Stimulated activated CD8-positive, alpha-beta memory T cell treated with anti-CD3 and anti-CD28 coated beads, Interleukin-12 subunit alpha, Interleukin-12 subunit beta, amount 100 ng/mL, for 24 hours (primary cell): Measurements from ENCODE around the gene EXOSC2.

Experiments
- DNase-seq: peaks from one replicate; pipeline ENCODE4 v3.0.0-alpha.2; 2020; ENCODE audit errors: extremely low read depth

EXOSC2 gene

GRCh38 chr9:130693426-130694191 lies at the start of gene EXOSC2:
EXOSC2 (plus strand) TSS chr9:130693780; CDS start chr9:130693792, 12 bp downstream.
- DNase-seq, result peak; percentile 97

DNA sequence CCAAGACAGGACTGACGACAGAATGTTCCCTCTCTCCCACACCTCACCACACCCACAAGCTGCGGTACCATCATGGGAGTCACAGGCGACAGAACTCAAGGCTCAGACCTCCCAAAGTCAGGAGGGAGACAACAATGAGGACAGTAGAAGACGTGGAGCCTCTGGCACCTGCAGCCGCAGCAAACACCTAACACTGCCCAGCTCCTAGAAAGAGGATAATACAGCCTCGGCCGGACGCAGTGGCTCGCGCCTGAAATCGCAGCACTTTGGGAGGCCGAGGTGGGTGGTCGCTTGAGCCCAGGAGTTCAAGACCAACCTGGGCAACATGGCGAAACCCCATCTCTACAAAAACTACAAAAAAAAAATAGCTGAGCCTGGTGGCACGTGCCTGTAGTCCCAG lies 42.4 kb upstream of the EXOSC2 start:
- DNase-seq, result no peak

GRCh38 chr9:130651752-130652151 lies 41.8 kb upstream of the EXOSC2 start:
- no peak for DNase-seq

DNA sequence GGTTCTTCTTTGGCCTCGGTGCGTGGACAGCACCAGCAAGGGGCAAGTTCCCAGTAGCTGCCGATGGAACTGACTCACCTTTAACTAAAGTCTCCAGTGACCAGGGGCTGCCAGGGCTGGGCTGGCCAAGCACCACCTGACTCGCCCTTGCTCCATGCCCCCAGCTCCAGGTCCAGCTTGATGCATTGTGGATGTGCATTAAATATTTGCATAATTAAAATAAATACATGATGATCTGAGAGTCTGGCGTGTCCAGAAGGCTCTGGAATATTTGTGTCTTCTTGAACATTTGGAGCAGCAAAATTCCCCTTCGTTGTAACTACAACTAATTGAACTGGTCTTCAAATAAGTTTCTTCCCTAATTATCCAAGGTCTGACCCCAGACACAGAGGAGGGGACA lies 38.7 kb upstream of the EXOSC2 start:
- no peak for DNase-seq

- DNase-seq, result no peak
These were observed 34.5 kb upstream of the EXOSC2 start for GRCh38 chr9:130658893-130659698.

DNA sequence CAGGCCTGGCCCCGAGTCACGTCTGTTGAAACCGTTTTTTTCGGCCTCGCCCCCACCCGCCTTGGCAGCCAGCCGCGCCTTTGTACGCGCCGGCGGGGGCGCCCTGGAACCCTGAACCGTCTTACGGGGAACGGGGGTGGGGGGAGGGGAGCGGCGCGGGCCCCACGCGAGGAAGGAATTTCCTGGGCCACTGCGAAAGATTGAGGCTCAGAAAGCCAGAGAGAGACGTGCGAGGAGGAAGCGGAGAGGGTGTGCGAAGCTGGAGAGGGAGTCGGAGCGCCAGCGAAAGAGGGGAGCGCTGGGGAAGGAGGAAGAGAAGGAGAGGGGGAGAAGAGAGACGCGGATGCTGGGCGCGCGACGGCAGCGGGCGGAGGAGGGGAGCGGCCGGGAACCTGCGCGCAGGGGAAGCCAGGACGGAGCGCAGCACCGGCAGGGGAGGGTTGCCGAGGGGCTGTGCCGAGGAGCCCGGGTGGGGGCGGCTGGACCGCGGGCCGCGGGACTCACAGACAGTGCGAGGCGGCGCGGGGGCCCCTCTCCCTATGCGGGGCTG lies 33.8 kb upstream of the EXOSC2 start:
- DNase-seq, result no peak

GRCh38 chr9:130660326-130660682 lies 33.3 kb upstream of the EXOSC2 start:
- DNase-seq, result no peak

DNA sequence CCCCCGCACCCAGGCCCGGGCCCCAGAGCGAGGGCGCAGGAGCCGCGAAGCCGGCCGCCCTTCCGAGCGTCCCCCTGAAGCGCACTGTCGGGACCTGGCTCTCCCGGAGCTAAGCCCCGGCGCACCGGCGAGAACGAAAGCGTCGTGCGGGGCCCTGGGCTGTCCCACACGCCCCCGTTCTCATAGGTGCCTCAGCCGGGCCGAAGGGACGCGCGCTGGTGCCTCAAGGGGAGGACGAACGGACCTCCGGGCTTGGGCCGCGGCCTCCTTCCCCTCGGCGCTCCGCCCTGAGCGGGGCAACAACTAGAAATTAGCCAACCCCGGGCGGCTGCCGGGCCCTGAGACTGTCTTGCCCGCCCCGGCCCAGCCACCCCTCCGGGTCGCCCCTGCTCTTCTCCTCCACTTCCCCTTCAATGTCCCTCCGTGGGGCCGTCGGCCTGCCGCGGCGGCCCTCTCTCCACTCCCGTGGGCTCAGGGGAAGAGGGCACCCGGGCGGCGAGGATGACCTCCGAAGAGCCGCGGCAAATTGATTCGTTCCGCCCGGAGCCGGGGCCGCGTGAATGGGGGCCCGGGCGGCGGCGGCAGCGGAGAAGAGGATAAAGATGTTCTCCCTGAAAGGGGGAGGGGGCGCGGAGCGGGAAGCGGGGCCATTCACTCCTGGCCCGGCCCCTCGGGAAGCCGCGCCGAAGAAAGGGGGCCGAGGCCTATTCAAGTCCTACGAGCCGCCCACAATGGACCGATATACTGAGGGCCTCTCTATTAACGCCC lies 32.7 kb upstream of the EXOSC2 start:
- no peak for DNase-seq

DNA sequence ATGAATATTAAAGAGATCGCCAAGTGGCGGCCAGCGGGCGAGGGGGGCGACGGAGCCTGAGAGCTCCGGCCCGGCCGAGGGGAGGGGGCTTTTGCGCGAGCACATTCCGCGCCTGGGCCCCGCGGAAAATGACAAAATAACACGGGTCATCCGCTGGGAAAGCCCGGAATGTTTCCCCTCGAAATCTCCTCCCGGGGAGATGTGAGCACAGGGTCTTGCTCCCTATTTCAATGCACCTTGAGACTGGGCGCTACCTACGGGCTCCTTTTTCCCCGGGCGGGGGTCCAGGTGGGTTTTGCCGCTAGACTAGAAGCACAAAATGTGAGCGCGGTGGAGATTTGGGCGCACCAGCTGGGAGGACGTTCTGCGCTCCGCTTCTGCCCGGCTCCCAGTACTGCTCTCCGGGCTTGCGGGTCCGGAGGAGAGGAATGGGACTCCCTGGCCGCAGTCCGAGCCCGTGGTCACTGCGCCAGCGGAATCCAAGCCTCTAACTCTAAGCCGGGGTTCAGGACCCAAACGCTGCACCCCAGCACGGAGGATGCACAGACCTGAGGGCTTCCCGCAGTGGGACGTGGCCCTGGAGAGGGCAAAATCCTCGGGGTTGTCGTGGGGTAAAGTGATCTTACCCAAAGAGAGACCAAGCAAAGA lies 32.0 kb upstream of the EXOSC2 start:
- no peak for DNase-seq

- no peak for DNase-seq
These were observed 31.2 kb upstream of the EXOSC2 start for GRCh38 chr9:130662099-130662969.

GRCh38 chr9:130662970-130663257 lies 30.7 kb upstream of the EXOSC2 start:
- no peak for DNase-seq

DNA sequence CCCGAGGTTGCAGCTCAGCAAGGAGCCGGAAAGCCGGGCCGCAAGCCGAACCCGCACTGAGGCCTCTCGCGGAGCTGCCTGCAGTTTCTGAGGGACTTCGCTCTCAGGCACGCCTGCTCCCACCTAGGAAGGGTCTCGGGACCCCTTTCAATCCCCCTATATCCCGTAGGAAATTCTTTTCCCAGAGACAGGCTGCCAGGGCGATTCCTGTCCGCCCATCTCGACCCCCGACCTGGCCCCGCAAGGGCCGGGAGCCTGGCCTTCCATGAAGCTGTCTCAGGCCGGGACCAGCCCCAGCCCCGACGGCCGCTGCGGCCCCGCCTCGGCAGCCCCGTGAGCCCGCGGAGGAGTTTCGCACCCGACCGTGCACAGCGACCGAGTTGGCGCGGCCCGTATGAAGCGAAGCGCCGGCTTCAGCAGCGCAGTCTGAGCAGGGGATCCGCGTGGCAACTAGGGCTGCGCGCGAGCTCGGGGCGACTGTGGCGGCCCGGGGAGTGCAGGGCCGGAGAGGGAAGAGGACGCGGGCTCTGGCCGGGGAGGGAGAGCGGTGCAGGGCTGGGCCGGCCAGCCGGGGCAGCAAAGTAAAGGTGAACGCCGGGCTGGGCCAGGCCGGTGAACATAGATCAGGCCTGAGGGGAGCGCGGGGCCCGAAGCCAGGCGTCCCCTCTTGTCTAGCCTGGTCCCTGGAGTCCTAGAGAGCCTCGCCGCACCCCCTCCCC lies 30.2 kb upstream of the EXOSC2 start:
- no peak for DNase-seq

DNA sequence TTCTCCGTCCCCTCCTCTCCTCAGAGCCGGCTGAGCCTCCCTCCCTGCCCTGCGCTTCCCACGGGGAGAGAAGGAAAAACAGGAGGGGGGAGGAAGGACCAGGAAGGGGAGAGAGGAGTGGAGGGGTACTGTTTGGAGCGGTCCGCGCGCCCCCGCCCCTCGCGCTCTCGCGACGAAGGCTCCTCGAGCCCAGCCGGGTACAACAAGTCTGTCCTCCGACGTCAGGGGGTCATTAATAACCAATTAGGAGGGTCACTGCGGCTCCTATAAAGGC lies 29.7 kb upstream of the EXOSC2 start:
- no peak for DNase-seq

DNA sequence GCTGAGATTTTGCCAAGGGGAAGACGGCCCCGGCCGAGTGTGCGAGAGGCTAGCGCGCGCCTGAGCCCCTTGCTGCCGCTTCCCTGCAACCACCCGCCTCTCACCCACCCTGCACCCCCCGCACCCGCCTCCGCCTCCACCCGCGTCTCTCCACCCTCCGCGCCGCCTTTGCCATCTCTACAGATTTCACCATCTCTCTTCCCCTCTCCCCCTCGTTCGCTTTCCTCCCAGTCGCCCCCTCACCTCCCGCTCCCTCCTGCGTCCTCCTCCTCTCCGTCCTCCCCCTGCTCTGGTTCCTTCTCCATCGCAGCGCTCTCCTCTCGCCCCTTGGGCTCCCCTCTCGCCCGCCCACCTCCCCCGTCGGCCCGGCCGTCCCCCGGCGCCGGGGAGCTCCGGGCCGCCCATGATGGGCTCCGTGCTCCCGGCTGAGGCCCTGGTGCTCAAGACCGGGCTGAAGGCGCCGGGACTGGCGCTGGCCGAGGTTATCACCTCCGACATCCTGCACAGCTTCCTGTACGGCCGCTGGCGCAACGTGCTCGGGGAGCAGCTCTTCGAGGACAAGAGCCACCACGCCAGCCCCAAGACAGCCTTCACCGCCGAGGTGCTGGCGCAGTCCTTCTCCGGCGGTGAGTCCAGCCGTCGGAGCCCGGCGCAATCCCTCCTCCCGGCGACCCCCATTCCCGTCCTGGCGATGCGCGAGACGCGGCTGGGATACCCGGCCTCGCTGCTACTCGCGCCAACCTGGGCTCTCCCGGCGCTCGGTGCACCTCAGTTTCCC lies 29.1 kb upstream of the EXOSC2 start, which contains the start of gene PRDM12:
TSS of gene PRDM12 (plus strand) at position 344 of the 778 bp plus-strand sequence. CDS start at position 404, 60 bp downstream.
- no peak for DNase-seq

GRCh38 chr9:130665029-130665430 lies 28.6 kb upstream of the EXOSC2 start:
- no peak for DNase-seq

DNA sequence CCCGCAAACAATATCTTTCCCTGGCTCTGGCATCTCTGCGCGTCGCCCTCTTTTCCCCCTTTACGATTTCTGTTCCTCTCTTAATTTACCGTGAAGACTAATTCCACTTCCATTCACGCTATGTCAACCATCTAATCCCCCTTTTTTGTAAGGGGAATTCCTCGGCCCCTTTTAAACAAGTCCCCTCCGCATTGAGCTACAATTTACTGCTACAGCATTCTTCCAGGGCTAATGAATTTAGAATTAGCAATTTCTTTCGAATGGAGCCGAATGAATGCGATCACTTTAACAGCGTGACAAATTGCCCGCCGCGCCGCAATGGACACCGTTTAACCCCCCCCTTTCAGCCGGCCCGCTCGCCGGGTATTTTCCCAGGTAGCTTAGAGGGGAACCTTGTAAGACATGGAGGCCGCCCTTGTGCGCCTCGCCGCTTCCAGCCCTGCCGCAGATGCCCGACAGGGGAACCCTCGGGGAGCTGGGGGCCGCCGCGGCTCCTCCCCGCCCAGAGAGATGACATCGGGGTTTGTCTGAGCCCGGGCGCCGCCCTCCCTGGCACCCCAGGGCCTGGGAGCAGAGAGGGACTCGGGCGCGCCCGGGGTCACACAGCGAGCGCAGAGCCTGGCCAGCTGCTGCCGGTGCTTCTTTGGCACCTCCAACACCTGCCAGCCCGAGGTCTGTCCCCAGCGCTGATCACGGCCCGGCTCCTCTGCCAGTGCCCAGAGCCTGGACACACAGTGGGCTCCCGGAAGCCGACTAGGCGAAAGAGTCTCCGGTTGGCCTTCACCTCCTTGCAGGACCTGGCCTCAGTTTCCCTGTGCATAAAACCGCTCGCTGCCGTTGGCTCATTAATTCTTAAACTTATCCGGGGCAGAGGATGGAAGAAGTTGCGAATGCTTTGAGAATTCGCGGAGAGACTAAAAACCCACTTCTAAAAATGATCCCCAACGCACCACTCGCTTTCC lies 27.9 kb upstream of the EXOSC2 start:
- no peak for DNase-seq

DNA sequence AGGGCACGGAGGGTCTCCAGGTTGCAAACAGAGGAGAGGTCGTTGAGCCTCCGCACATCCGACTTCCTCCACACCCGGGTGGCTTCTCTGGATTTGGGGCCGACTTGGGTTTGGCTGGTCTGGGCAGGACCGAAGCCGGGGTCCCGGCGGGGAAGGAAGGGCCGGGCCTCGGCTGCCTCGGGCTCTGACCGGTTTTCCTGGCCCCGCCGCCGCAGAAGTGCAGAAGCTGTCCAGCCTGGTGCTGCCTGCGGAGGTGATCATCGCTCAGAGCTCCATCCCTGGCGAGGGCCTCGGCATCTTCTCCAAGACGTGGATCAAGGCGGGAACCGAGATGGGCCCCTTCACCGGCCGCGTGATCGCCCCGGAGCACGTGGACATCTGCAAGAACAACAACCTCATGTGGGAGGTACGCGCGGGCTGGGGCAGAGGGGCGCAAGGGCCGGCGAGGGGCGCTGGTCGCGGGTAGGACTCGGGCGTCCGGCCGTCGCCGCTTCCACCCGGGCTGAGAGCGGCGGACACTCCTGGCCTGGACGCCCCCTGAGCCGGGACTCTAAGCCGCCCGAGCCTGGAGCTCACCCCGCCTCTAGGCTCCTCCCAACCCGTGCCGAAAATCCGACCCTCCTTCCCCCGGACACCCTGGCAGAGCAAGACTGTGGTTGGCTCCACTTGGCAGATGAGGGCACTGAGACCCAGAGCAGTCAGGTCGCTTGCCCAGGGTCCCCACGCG lies 27.0 kb upstream of the EXOSC2 start:
- DNase-seq, result no peak

DNA sequence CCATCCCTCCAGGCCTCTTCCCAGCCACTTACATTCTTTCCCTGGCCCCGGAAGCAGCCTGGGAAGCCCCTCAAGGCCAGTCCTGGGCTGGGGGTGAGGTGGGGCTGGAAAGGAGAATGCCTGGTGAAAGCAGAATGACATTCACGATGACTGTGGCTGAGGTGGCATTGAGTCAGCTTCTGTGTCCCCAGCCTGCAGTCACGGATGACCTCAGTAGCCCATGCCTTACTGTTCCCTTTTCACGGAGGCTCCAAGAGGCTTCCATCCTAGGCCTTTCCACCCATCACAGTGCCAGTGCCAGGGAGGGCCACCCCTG lies 26.5 kb upstream of the EXOSC2 start:
- no peak for DNase-seq
